ENCODE measurements around the gene MAFB.
A peak's percentile ranks its signal among the peaks of the same experiment; 100 is the strongest.
"Not testable (repeated sequence)": the region's sequence is repeated elsewhere in the genome, so short reads cannot be mapped to it uniquely, and the experiment has no call there.

Gene MAFB

GRCh38 chr20:40689100-40689942 lies at the start of gene MAFB:
Gene MAFB (minus strand): TSS chr20:40689236. CDS start chr20:40688850, 386 bp downstream.
- peak; percentile 80 for DNase-seq

- not testable (repeated sequence) for DNase-seq
Observed at GRCh38 chr20:40736468-40736867, 47.4 kb upstream of the MAFB start.

DNA sequence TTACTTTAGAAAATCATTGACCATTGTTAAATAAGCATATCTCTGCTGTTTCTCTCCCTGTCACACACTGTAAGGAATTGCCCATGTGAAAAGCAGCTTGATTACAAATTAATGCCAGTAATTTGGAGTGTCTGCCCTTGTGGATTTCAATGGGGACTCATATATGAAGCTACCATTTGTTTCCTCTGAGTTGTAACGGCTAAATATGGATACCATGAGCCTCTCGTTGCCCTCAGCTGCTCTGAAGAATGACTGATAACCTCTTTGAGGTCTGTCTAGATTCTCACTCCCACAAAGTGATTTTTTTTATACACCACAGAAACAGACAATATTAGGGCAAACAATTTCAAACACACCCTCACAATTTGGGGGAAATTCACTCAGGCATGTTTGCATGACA lies 40.0 kb upstream of the MAFB start:
- no peak for DNase-seq

- DNase-seq, result no peak
Observed at GRCh38 chr20:40728470-40728869, 39.4 kb upstream of the MAFB start.

GRCh38 chr20:40727960-40728359 lies 38.9 kb upstream of the MAFB start:
- no peak for DNase-seq

DNA sequence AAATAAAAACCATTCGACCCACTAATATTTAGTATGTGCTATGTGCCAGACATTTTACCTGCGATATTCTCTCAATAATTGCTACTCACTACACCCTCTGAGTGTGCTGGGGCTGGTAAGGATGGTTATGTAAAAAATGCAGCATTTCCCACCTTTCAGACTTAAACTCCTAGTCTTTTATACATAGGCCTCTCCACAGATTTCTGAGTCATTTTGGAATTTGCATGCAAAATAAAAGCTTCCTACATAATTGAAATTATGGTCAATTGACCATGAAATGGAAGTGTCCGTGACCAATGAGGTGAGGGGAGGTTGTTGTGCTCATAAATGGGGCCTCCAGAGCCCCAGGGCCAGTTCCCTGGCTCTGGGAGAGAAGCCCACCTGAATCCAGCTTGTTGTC lies 37.7 kb upstream of the MAFB start:
- DNase-seq, result no peak

DNA sequence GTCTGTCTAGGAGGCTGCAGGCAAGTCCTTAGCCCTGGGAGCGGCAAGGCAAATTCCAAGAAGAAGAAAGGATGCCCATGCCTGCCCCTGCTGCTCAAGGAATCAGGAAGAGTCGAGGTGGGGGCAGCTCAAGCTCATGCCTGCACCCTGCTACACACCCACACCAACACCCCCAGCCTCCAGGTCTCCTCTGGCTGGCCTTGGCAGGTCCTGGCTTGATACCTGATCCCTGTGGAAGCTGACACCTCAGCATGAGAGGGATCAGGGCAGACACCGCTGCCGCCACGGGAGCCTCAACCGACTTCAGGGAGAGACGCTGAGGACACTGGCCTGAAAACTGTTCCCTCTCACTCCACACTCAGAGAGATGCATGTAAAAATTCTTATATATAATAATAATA lies 35.5 kb upstream of the MAFB start:
- no peak for DNase-seq

DNA sequence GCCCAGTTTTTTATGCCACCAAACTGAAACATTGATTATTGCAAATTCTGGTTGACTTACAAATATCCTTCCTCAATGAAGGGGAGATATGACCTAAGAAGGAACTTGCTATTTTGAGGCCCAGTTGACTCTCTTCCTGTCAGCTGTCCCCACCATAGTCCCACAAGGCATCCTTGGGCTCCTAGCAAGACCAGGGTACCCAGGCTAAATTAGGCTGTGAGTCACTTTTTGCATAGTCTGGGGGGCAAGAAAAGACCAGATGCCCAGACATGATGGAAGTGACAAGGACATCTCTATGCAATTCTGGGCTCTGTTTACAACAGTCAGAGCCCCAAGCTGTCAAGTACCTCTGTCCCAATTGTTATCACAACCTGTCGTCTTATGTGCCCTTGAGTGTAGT lies 31.8 kb upstream of the MAFB start:
- no peak for DNase-seq

GRCh38 chr20:40720099-40720498 lies 31.1 kb upstream of the MAFB start:
- DNase-seq, result no peak

DNA sequence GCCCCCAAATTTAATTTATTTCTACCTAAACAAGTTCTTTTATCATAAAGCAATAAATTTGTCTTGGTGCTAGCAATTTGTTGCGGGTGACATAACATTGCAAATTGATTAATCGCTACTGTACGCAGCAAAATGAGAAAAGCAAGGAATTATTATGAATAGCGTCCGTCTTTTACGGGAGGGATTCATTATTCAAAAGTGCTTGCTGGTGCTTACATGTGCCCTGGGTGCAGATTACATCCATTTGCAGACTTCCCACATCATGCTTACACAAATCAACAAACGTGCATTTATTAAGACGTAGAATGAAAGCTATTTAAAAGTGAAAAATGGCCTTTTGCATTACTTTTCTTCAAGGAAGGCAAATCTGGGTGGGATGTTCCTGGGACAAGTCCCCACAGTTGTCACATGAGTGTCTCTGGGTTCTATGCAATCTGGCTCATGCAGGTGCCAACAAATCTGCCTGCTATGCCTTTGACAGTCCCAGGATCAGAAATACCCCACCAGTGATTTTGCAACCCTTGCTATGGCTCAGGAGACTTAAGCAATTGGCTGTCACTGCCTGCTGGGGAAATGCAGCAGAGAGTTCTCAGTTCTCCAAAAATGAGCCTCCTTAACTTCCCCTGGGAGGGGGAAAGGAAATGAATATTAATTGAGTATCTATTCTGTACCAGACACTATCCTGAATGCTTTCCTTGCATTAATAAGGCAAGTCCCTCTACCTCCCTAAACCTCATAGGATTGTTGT lies 30.1 kb upstream of the MAFB start:
- DNase-seq, result no peak

DNA sequence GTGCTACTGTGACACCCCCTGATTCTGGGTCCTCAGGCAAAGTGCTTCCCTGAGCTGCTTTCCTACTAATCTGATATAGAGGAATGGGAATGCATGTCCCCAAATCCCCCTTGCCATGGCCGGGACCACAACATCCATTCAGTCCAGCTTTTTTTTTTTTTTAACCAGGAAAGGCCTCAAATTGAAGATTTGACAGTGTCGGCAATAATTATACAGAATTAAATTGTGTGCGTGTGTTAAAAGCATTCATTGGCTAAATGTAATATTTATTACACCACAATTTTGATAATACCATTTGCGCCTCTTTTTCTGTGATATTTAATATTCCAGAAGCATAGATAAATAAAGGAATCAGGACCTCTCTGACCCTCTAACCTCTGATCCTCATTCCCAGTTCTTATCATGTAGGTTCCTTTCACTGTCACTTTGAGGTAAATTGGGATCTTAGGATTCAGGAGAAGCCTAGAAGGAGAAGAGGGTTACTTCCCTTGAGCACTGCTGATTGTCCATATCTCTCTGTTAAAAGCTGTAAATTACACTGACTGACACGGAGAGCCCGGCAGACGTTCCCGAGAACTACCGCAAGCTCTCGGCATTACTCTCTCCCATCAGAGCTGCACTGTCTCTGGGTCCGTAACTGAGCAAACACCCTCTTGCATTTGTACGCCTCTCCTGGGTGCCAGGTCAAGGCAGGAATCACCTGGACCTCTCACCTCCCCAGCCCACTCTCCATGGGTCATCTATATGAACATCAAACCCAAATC lies 29.4 kb upstream of the MAFB start:
- DNase-seq, result no peak

- DNase-seq, result no peak
Observed at GRCh38 chr20:40717343-40717865, 28.4 kb upstream of the MAFB start.

DNA sequence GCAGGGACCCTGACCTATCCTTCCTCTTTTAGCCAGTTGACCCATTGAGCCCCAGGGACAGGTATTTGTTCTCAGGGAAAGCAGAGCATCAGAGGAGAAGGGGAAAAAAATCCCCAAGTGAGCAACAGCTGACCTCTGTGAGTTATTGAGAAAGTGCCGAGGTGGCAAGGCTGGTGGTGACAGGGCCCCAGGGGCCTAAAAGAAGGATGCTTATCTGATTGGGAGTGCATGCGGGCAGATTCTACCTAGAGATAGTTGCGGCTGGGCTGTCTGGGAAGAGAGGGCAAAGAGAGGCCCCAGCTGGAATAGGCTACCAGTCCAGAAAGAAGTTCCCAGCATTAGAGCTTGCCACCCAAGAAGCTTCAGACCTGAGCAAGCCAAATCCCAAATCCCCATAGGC lies 26.5 kb upstream of the MAFB start:
- no peak for DNase-seq

DNA sequence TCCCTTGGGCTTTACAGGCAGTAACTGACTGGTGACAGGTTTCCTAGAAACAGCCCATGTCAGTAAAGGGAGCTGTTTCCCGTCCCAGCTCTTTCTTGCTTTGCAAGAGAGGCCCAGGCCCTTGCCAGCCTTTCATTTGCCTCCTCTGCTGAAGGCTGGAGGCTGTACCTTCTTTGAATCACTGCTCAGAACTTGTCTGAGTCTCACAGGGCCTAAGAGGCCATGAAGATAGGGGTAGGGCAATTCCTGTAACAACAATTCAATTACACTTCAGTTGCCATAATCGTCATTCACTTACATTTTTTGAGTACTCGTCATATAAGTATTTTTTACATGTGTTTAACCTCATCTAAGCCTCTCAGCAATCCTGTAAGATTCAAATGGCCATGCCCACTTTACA lies 25.9 kb upstream of the MAFB start:
- DNase-seq, result no peak

GRCh38 chr20:40714109-40714508 lies 25.1 kb upstream of the MAFB start:
- DNase-seq, result no peak

GRCh38 chr20:40713508-40713907 lies 24.5 kb upstream of the MAFB start:
- DNase-seq, result no peak

GRCh38 chr20:40711079-40711478 lies 22.0 kb upstream of the MAFB start:
- no peak for DNase-seq

DNA sequence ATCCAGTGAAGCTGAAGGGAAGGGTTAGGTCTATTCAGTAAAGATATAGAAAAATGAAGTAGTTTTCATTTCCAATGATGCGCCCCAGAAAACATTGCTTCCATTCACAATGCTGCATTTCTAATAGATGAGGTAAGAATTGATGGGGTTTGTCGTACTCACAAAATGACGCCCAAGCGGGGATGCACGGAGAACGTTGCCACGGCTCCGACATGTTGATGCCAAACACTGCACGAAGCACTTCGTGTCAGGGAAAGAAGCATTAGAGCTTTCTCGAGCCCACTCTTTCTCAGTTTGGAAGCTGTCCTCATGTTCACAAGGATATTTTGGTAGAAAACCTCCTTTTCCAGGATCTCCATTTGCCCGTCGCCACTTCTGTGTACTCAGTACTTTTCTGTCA lies 21.6 kb upstream of the MAFB start:
- no peak for DNase-seq

DNA sequence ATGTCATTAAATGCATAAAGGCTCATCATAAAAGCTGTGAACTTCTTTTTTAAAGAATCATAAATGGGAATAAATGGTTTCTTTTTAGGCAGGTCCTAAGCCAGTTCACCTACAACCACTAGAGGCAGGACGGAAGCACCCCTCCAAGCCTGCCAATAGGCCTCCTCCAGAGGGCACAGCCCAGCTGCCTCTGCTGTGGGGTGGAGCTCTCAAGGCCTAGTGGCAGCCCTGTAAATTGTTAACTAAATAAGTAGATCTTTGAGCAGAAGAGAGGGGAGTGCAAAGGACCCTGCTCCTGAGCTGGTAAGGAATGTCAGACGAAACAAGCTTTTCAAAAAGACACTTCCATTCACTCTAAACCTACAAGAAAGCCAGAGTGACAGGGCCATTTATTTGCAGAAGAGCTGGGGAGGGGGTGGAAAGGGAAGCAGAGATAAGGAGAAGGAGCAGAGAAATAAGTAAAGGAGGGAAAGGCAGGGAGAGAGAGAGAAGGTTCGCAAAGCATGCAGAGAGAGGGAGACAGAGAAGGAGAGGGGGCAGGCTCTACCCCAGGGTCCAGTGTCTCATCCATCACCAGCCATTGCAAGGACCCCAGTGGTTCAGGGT lies 18.0 kb upstream of the MAFB start:
- no peak for DNase-seq

DNA sequence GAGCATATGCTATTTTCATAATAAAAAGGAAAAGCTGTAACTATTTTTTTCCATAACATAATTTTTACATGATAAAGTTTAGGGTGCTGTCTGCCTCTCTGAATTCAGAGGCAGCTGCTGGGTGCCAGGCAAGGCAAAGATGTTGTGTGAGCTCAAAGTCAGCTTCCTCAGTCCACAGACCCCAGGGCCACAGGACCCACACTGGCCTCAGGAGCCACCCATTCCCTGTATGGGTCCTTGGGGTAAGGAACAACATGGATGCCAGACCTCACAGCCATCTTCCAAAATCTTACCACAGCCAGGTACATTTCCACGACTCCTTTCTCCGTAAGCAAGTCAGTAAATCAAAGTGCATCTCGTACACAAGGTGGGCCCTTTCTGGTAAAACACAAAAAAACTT lies 16.4 kb upstream of the MAFB start:
- no peak for DNase-seq

GRCh38 chr20:40704828-40705227 lies 15.8 kb upstream of the MAFB start:
- DNase-seq, result no peak

- DNase-seq, result peak; percentile 78
Observed at GRCh38 chr20:40703975-40704530, 15.0 kb upstream of the MAFB start.

GRCh38 chr20:40702504-40702903 lies 13.5 kb upstream of the MAFB start:
- no peak for DNase-seq

All from NCI-H1417 treated with DMSO at 0.1 percent for 48 hours (cell line).